Measurements from ENCODE around the gene MYLIP. TPM values are rescaled to one million over a fixed set of nuclear protein-coding genes. Genes with fewer than 3 reads are reported as not detected.

The MYLIP gene
- total RNA-seq, 4 donors from 2014 or later: 22.5 to 43.2 (median 40.7) TPM

DNA sequence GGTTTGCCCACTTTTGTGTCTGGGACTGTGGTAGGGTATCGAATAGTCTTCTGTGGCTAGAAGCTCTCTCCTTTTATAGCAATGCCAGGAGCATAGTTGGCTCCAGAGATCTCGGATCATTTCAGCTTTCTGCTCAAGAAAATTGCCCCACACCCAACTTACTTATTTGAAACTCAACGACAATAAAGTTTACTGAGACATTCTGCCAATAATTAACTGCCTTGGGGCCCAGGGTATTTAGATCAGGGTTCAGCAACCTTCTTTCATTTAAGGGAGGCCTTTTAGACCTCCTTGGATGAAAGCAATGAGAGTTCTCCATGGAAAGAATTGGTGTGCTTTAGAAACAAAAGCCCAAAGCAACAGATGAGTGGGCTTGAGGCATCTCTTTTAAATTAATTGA lies 55.7 kb downstream of the MYLIP start:
- no peak overlapping the region for H3K4me3 ChIP-seq
- in situ Hi-C loops (cut with MboI; ENCODE audit: low pct_ligation_motif_present in 1 of 4, low pct_unique_long_range_greater_than_20kb in 1 of 4, low sequenced_read_pairs in 3 of 4) (loop anchor here in 1 of 4 donors (10.0 kb wide), 1 partner anchor 490 kb away; no protein-coding TSS in a partner anchor), intact Hi-C loops (cut with DNase I; ENCODE audit: low total_unique reads) (no loop called here)
- DNase-seq: no peak
- H3K4me1 ChIP-seq: peaks cover 0 to 36% (median 13%) of the 10 kb centered on the region in 4 donors
- H3K27me3 ChIP-seq: no peaks in the 10 kb centered on the region
- 56% methylated on average over 3 of the region's 3 CpGs; no CpG with 5 or more reads in 1 of the 2 donors for WGBS, 2 donors (ENCODE audit: low coverage in 1 of 2)
- H3K9me3 ChIP-seq: no peaks in the 10 kb centered on the region
- H3K36me3 ChIP-seq: no peaks in the 10 kb centered on the region
- peak overlapping the region in 2 of 4 donors; percentile 2 to 27 for H3K27ac ChIP-seq
- TF ChIP-seq POLR2A (IDR thresholded peaks at IDR 0.05) (no peak), POLR2AphosphoS5 (IDR thresholded peaks at IDR 0.05) (no peak), EP300 (IDR thresholded peaks at IDR 0.05; ENCODE audit: low read depth) (no peak)
- TF ChIP-seq, protein P1, sequence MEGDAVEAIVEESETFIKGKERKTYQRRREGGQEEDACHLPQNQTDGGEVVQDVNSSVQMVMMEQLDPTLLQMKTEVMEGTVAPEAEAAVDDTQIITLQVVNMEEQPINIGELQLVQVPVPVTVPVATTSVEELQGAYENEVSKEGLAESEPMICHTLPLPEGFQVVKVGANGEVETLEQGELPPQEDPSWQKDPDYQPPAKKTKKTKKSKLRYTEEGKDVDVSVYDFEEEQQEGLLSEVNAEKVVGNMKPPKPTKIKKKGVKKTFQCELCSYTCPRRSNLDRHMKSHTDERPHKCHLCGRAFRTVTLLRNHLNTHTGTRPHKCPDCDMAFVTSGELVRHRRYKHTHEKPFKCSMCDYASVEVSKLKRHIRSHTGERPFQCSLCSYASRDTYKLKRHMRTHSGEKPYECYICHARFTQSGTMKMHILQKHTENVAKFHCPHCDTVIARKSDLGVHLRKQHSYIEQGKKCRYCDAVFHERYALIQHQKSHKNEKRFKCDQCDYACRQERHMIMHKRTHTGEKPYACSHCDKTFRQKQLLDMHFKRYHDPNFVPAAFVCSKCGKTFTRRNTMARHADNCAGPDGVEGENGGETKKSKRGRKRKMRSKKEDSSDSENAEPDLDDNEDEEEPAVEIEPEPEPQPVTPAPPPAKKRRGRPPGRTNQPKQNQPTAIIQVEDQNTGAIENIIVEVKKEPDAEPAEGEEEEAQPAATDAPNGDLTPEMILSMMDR (IDR thresholded peaks at IDR 0.05): no peak

DNA sequence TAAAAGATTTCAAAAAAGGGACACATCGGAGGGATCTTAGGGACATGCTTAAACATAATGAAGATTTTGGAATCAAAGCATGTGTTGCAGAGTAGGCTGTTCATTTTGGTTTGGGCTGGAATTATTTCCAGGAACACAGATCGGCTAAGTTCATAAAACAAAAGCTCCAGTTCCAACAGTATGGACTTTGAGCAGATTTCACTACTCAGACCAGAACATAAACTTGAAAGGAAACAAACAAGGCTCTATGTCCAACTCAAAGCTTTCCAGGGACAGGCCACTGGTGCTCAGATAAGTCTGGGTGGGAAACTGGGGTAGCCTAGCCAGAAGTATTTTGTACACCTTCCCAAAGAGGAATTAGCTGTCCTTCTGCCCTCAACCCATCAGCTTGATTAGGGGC lies 58.3 kb downstream of the MYLIP start:
- intact Hi-C loops (cut with DNase I; ENCODE audit: low total_unique reads) (no loop called here), in situ Hi-C loops (cut with MboI; ENCODE audit: low pct_ligation_motif_present in 1 of 4, low pct_unique_long_range_greater_than_20kb in 1 of 4, low sequenced_read_pairs in 3 of 4) (loop anchor here in 1 of 4 donors (10.0 kb wide), 1 partner anchor 492 kb away; no protein-coding TSS in a partner anchor)
- no peaks in the 10 kb centered on the region for H3K27me3 ChIP-seq
- no peak for TF ChIP-seq POLR2AphosphoS5 (IDR thresholded peaks at IDR 0.05)
- no peak for TF ChIP-seq EP300 (IDR thresholded peaks at IDR 0.05; ENCODE audit: low read depth)
- TF ChIP-seq, protein P1 (IDR thresholded peaks at IDR 0.05): no peak
- no peak for TF ChIP-seq POLR2A (IDR thresholded peaks at IDR 0.05)
- H3K9me3 ChIP-seq: no peaks in the 10 kb centered on the region
- 61 to 63% methylated on average over 1 to 2 of the region's 2 CpGs for WGBS, 2 donors (ENCODE audit: low coverage in 1 of 2)
- peaks cover 0 to 41% (median 13%) of the 10 kb centered on the region in 4 donors for H3K4me1 ChIP-seq
- no peaks in the 10 kb centered on the region for H3K36me3 ChIP-seq
- no peak for DNase-seq
- no peak overlapping the region for H3K27ac ChIP-seq
- no peak overlapping the region for H3K4me3 ChIP-seq

DNA sequence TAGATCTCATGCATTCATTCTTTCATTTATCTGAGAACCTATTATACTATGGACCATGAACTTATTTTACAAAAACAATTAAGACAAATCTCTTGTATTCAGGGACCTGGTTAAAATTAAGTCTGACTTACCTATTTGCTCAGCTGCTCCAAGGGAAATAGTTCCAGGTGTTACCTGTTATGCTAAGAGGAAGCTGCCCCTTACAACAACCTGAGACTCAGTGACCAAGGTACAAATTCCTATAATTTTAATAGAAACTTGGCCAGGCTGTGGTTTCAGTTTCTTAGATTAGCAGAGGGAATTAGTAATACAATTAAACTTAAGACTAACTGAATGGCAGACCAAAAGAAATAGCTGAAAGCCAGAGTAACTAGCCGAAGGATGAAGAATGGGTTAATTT lies 61.3 kb downstream of the MYLIP start:
- Histone ChIP-seq H3K4me3 (no peak overlapping the region), H3K36me3 (no peaks in the 10 kb centered on the region), H3K4me1 (peaks cover 0 to 19% (median 5%) of the 10 kb centered on the region in 4 donors), H3K27me3 (no peaks in the 10 kb centered on the region), H3K9me3 (no peaks in the 10 kb centered on the region), H3K27ac (no peak overlapping the region)
- TF ChIP-seq, protein P1 (IDR thresholded peaks at IDR 0.05): no peak
- TF ChIP-seq POLR2AphosphoS5 (IDR thresholded peaks at IDR 0.05): no peak
- TF ChIP-seq EP300 (IDR thresholded peaks at IDR 0.05; ENCODE audit: low read depth): no peak
- TF ChIP-seq POLR2A (IDR thresholded peaks at IDR 0.05): no peak
- no peak for DNase-seq
- 63 to 68% methylated on average over 1 of the region's 1 CpG for WGBS, 2 donors (ENCODE audit: low coverage in 1 of 2)
- intact Hi-C loops (cut with DNase I; ENCODE audit: low total_unique reads) (no loop called here), in situ Hi-C loops (cut with MboI; ENCODE audit: low pct_ligation_motif_present in 1 of 4, low pct_unique_long_range_greater_than_20kb in 1 of 4, low sequenced_read_pairs in 3 of 4) (no loop called here)

DNA sequence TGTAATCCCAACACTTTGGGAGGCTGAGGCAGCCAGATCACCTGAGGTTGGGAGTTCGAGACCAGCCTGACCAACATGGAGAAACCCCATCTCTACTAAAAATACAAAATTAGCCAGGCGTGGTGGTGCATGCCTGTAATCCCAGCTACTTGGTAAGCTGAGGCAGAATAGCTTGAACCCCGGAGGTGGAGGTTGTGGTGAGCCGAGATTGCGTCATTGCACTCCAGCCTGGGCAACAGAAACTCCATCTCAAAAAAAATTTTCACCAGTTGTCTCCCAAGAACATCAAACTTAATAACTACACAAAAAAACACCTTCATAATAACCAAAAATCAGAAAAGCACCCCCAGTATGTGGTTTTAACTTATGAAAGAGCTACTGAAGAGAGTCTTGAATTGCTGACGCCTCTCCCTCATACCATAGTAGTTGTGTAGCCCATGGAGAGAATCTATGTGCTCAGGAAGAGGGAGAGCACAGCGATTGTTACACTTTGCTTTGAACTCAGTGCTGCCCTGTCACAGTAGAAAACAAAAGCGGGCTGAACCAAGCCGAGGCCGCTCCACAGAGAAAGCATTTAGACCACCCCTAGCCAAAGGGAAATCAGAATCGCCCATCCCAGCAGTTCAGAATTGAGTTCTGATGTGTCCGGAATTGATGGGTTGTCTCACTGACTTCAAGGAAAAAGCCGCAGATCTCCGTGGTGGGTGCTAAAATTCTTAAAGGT lies 67.5 kb downstream of the MYLIP start:
- intact Hi-C loops (cut with DNase I; ENCODE audit: low total_unique reads) (no loop called here), in situ Hi-C loops (cut with MboI; ENCODE audit: low pct_ligation_motif_present in 1 of 4, low pct_unique_long_range_greater_than_20kb in 1 of 4, low sequenced_read_pairs in 3 of 4) (no loop called here)
- Histone ChIP-seq H3K27ac (no peak overlapping the region), H3K4me3 (no peak overlapping the region), H3K9me3 (no peaks in the 10 kb centered on the region), H3K4me1 (peaks cover 0 to 16% (median 9%) of the 10 kb centered on the region in 4 donors), H3K27me3 (no peaks in the 10 kb centered on the region), H3K36me3 (no peaks in the 10 kb centered on the region)
- DNase-seq: no peak
- 72 to 88% methylated on average over 2 to 14 of the region's 14 CpGs for WGBS, 2 donors (ENCODE audit: low coverage in 1 of 2)
- TF ChIP-seq POLR2A (IDR thresholded peaks at IDR 0.05): no peak
- TF ChIP-seq EP300 (IDR thresholded peaks at IDR 0.05; ENCODE audit: low read depth): no peak
- no peak for TF ChIP-seq POLR2AphosphoS5 (IDR thresholded peaks at IDR 0.05)
